Measurements from ENCODE around the gene SND1.

The SND1 gene

DNA sequence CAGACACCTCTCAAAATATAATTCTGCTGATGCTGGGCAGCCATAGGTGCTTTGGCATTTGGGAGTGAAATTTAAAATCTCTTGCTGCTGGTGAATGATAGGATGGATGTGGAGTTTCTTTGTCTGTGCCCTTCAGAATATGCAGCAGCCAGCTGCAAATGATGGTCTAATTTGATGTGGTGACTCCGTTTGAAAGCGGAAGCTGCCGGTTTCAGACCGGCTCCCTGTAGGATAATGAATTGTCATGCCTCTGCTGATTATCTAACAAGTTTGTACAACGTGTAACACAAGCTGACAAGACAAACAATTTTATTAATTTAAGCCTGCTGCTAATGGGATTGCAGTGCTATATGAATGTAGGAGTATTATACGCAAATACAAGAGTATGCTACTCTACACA lies 103.5 kb downstream of the SND1 start:
- no peaks in the 10 kb centered on the region for H3K4me1 ChIP-seq (ENCODE audit: low read length)
- H2AFZ ChIP-seq (ENCODE audit: low read length), result no peak overlapping the region
- H3K9me2 ChIP-seq (replicated peaks; ENCODE audit: insufficient read depth, low read length), result no peaks in the 10 kb centered on the region
- H3K4me3 ChIP-seq (ENCODE audit: low read length), result no peak overlapping the region
- TF ChIP-seq EZH2phosphoT487 (IDR thresholded peaks at IDR 0.05; ENCODE audit: low read length) (no peak), EZH2 (optimal IDR thresholded peaks at IDR 0.05; ENCODE audit: low read depth, low read length) (no peak)
- TF ChIP-seq, protein P1, sequence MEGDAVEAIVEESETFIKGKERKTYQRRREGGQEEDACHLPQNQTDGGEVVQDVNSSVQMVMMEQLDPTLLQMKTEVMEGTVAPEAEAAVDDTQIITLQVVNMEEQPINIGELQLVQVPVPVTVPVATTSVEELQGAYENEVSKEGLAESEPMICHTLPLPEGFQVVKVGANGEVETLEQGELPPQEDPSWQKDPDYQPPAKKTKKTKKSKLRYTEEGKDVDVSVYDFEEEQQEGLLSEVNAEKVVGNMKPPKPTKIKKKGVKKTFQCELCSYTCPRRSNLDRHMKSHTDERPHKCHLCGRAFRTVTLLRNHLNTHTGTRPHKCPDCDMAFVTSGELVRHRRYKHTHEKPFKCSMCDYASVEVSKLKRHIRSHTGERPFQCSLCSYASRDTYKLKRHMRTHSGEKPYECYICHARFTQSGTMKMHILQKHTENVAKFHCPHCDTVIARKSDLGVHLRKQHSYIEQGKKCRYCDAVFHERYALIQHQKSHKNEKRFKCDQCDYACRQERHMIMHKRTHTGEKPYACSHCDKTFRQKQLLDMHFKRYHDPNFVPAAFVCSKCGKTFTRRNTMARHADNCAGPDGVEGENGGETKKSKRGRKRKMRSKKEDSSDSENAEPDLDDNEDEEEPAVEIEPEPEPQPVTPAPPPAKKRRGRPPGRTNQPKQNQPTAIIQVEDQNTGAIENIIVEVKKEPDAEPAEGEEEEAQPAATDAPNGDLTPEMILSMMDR (IDR thresholded peaks at IDR 0.05; ENCODE audit: low read length), result no peak
- H3K27me3 ChIP-seq (replicated peaks; ENCODE audit: insufficient read depth, low read length), result no peaks in the 10 kb centered on the region
- peaks cover 96% of the 10 kb centered on the region for H4K20me1 ChIP-seq (ENCODE audit: insufficient read depth, low read length)
- no peaks in the 10 kb centered on the region for H3F3A ChIP-seq (ENCODE audit: insufficient read depth, low read length)
- H3K36me3 ChIP-seq (replicated peaks; ENCODE audit: insufficient read depth, low read length), result peaks cover 4% of the 10 kb centered on the region; the same call in 1 of the 2 replicates
- H3K27ac ChIP-seq (ENCODE audit: low read length), result no peak overlapping the region
- peaks cover 99% of the 10 kb centered on the region for H3K79me2 ChIP-seq (ENCODE audit: low read length)
- DNase-seq, result no peak
- no peak overlapping the region for H3K4me2 ChIP-seq (ENCODE audit: low read depth, low read length)
- no peaks in the 10 kb centered on the region for H3K9me3 ChIP-seq (replicated peaks; ENCODE audit: insufficient read depth, low read length)
- no peak overlapping the region for H3K9ac ChIP-seq (ENCODE audit: low read length)

DNA sequence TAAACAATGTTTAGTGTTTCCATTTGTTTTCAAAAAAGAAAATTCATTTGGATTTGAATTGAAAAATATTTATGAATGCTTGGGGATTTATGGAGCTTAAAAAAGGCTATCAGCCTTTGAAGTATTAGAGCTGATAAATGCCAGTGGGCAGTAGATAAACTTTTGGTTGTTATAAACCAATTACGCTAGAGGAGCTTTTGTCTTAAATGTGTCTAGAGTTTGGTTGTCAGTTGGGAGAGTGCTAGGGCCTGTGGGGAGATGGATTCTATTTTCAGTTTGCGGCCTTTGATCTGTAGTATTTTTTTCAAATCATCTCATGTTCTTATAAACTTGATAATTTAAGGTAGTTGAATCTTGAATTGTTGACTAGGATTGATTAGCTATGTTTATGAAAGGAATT lies 104.0 kb downstream of the SND1 start:
- H3K9me3 ChIP-seq (replicated peaks; ENCODE audit: insufficient read depth, low read length), result no peaks in the 10 kb centered on the region
- H3F3A ChIP-seq (ENCODE audit: insufficient read depth, low read length), result no peaks in the 10 kb centered on the region
- peaks cover 93% of the 10 kb centered on the region for H4K20me1 ChIP-seq (ENCODE audit: insufficient read depth, low read length)
- DNase-seq, result no peak
- H3K79me2 ChIP-seq (ENCODE audit: low read length), result peaks cover 99% of the 10 kb centered on the region
- no peak overlapping the region for H2AFZ ChIP-seq (ENCODE audit: low read length)
- no peak overlapping the region for H3K9ac ChIP-seq (ENCODE audit: low read length)
- no peak overlapping the region for H3K4me3 ChIP-seq (ENCODE audit: low read length)
- H3K4me2 ChIP-seq (ENCODE audit: low read depth, low read length), result no peak overlapping the region
- no peaks in the 10 kb centered on the region for H3K9me2 ChIP-seq (replicated peaks; ENCODE audit: insufficient read depth, low read length)
- H3K36me3 ChIP-seq (replicated peaks; ENCODE audit: insufficient read depth, low read length), result peaks cover 4% of the 10 kb centered on the region; the same call in 1 of the 2 replicates
- no peak for TF ChIP-seq EZH2phosphoT487 (IDR thresholded peaks at IDR 0.05; ENCODE audit: low read length)
- TF ChIP-seq, protein P1 (IDR thresholded peaks at IDR 0.05; ENCODE audit: low read length), result no peak
- no peak for TF ChIP-seq EZH2 (optimal IDR thresholded peaks at IDR 0.05; ENCODE audit: low read depth, low read length)
- no peaks in the 10 kb centered on the region for H3K27me3 ChIP-seq (replicated peaks; ENCODE audit: insufficient read depth, low read length)
- H3K27ac ChIP-seq (ENCODE audit: low read length), result no peak overlapping the region
- H3K4me1 ChIP-seq (ENCODE audit: low read length), result no peaks in the 10 kb centered on the region

DNA sequence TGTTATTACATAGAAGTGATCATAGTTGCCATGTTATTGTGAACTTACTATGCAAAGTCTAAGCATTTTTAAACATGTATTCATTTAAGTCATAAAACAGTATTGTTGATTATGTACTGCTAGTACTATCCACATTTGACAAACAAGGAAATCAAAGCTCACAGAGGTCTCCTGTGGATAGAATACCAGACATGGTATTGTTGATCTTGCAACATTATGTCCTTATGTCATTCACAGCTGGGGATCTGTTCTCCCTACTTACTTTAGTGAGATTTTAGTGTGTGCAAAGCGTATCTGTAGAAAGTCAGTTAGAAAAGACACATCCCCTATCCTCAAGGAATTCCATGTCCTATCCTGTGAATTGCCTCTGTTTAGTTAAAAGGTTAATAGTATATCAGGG lies 106.1 kb downstream of the SND1 start:
- H3K9ac ChIP-seq (ENCODE audit: low read length), result no peak overlapping the region
- no peak overlapping the region for H3K4me2 ChIP-seq (ENCODE audit: low read depth, low read length)
- no peak for DNase-seq
- no peaks in the 10 kb centered on the region for H3F3A ChIP-seq (ENCODE audit: insufficient read depth, low read length)
- H3K27me3 ChIP-seq (replicated peaks; ENCODE audit: insufficient read depth, low read length), result no peaks in the 10 kb centered on the region
- TF ChIP-seq, protein P1 (IDR thresholded peaks at IDR 0.05; ENCODE audit: low read length), result no peak
- TF ChIP-seq EZH2 (optimal IDR thresholded peaks at IDR 0.05; ENCODE audit: low read depth, low read length) (no peak), EZH2phosphoT487 (IDR thresholded peaks at IDR 0.05; ENCODE audit: low read length) (no peak)
- no peaks in the 10 kb centered on the region for H3K4me1 ChIP-seq (ENCODE audit: low read length)
- peaks cover 99% of the 10 kb centered on the region for H3K79me2 ChIP-seq (ENCODE audit: low read length)
- H3K9me3 ChIP-seq (replicated peaks; ENCODE audit: insufficient read depth, low read length), result no peaks in the 10 kb centered on the region
- H3K9me2 ChIP-seq (replicated peaks; ENCODE audit: insufficient read depth, low read length), result no peaks in the 10 kb centered on the region
- no peak overlapping the region for H3K4me3 ChIP-seq (ENCODE audit: low read length)
- no peak overlapping the region for H2AFZ ChIP-seq (ENCODE audit: low read length)
- H4K20me1 ChIP-seq (ENCODE audit: insufficient read depth, low read length), result peaks cover 84% of the 10 kb centered on the region
- H3K27ac ChIP-seq (ENCODE audit: low read length), result no peak overlapping the region
- no peaks in the 10 kb centered on the region for H3K36me3 ChIP-seq (replicated peaks; ENCODE audit: insufficient read depth, low read length)

Data from MM.1S (cell line).